Neural progenitor cell (in vitro differentiated cells): ENCODE results near the gene ZMYND10.

ENCODE experiments used
- CTCF ChIP-seq: fragments of 200-600 bp; sonication (generic); IDR thresholded peaks from 2 replicates; pipeline ENCODE4 v1.5.1; 2017; ENCODE audit warnings: antibody characterized with exemption, mild to moderate bottlenecking
- EZH2 ChIP-seq: fragments of 200-600 bp; sonication (generic); IDR thresholded peaks from 2 replicates; pipeline ENCODE4 v1.6.1; 2017; ENCODE audit warnings: antibody characterized with exemption, mild to moderate bottlenecking, moderate library complexity

- TF ChIP-seq EZH2 = no peak
- TF ChIP-seq CTCF = no peak
Observed at GRCh38 chr3:50294492-50295403, 50.8 kb downstream of the ZMYND10 start.
